ENCODE results near the gene MUC5B.

MUC5B gene

GRCh38 chr11:1310772-1311468 lies 88.1 kb downstream of the MUC5B start:
- no peak for DNase-seq (ENCODE audit: low read depth)
- TF ChIP-seq, protein P1, sequence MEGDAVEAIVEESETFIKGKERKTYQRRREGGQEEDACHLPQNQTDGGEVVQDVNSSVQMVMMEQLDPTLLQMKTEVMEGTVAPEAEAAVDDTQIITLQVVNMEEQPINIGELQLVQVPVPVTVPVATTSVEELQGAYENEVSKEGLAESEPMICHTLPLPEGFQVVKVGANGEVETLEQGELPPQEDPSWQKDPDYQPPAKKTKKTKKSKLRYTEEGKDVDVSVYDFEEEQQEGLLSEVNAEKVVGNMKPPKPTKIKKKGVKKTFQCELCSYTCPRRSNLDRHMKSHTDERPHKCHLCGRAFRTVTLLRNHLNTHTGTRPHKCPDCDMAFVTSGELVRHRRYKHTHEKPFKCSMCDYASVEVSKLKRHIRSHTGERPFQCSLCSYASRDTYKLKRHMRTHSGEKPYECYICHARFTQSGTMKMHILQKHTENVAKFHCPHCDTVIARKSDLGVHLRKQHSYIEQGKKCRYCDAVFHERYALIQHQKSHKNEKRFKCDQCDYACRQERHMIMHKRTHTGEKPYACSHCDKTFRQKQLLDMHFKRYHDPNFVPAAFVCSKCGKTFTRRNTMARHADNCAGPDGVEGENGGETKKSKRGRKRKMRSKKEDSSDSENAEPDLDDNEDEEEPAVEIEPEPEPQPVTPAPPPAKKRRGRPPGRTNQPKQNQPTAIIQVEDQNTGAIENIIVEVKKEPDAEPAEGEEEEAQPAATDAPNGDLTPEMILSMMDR (IDR thresholded peaks at IDR 0.05; ENCODE audit: control insufficient read depth, insufficient read depth, low read depth, low read length, missing control alignments) = no peak
- H3K4me3 ChIP-seq (ENCODE audit: control insufficient read depth, low read depth, low read length) = no peak overlapping the region

Measured in AG09309 (cell line).